ENCODE data around the gene COP1. TPM values are rescaled to one million over a fixed set of nuclear protein-coding genes. Genes with fewer than 3 reads are reported as not detected.
"Not testable (repeated sequence)": the region's sequence is repeated elsewhere in the genome, so short reads cannot be mapped to it uniquely, and the experiment has no call there.

Gene COP1
- total and polyA plus RNA-seq, 2 donors (not counting 1 experiment from before 2014, with no cell fraction given) = 18.7 to 68.5 TPM

GRCh38 chr1:176029155-176029554 lies 177.9 kb downstream of the COP1 start:
- Mint-ChIP-seq H3K27me3 (no peaks in the 10 kb centered on the region), H3K27ac (no peak overlapping the region), H3K4me3 (no peak overlapping the region), H3K4me1 (peaks cover 2% of the 10 kb centered on the region), H3K9me3 (ENCODE audit: insufficient read depth) (no peaks in the 10 kb centered on the region)
- TF ChIP-seq CTCF (IDR thresholded peaks at IDR 0.05) (no peak), EZH2 (IDR thresholded peaks at IDR 0.05; ENCODE audit: borderline replicate concordance, insufficient read depth, low read depth, low read length, poor library complexity, severe bottlenecking) (no peak)
- Histone ChIP-seq H3K27me3 (replicated peaks in 1 of 4; ENCODE audit: control extremely low read depth in 1 of 4, control insufficient read depth in 3 of 4, insufficient read depth in 4 of 4, low read length in 3 of 4) (no peaks in the 10 kb centered on the region), H3K27ac (ENCODE audit: low read length in 2 of 2) (no peak overlapping the region), H3K79me2 (ENCODE audit: control insufficient read depth, insufficient read depth, low read length) (peaks cover 4% of the 10 kb centered on the region), H3K9ac (ENCODE audit: low read length) (no peak overlapping the region), H3K9me3 (ENCODE audit: control extremely low read depth in 1 of 3, control insufficient read depth in 2 of 3, insufficient read depth in 1 of 3, low read length in 2 of 3) (peaks cover 0 to 1% (median 0%) of the 10 kb centered on the region in 3 donors), H4K20me1 (ENCODE audit: control insufficient read depth, insufficient read depth, low read length, poor library complexity, severe bottlenecking) (no peaks in the 10 kb centered on the region), H3K36me3 (replicated peaks in 1 of 2; ENCODE audit: control extremely low read depth in 1 of 2, control insufficient read depth in 1 of 2, extremely low read depth in 1 of 2, insufficient read depth in 2 of 2, low read length in 1 of 2) (peaks cover 3 to 21% of the 10 kb centered on the region in 2 experiments), H3K4me2 (replicated peaks; ENCODE audit: low read depth, low read length, poor library complexity, severe bottlenecking) (no peak overlapping the region), H2AFZ (ENCODE audit: insufficient read depth, low read depth, low read length, poor library complexity, severe bottlenecking) (no peak overlapping the region), H3K4me3 (ENCODE audit: control extremely low read depth in 1 of 5, extremely low read depth in 1 of 5, insufficient read depth in 1 of 5, low read depth in 2 of 5, low read length in 4 of 5) (no peak overlapping the region), H3K4me1 (ENCODE audit: control insufficient read depth in 2 of 2, insufficient read depth in 2 of 2, low read length in 2 of 2) (no peaks in the 10 kb centered on the region)
- ATAC-seq (ENCODE audit: low read depth) (no peak), DNase-seq (no peak)
- ChIA-PET POLR2A (no interaction called here), CTCF (no interaction called here)
- intact Hi-C loops (cut with micrococcal nuclease) = no loop called here

DNA sequence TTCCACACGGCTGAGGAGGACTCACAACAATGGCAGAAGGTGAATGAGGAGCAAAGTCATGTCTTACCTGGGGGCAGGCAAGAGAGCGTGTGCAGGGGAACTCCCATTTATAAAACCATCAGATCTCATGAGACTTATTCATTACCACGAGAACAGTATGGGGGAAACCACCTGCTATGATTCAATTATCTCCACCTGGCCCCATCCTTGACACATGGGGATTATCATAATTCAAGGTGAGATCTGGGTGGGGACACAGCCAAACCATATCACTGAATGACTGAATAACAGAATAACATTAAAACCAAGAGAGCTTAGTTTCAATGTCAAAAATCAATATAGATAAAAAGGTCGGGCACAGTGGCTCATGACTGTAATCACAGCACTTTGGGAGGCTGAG lies 179.2 kb downstream of the COP1 start:
- H2AFZ ChIP-seq (ENCODE audit: insufficient read depth, low read depth, low read length, poor library complexity, severe bottlenecking); H3K9ac ChIP-seq (ENCODE audit: low read length); H3K4me3 ChIP-seq (ENCODE audit: control extremely low read depth in 1 of 5, extremely low read depth in 1 of 5, insufficient read depth in 1 of 5, low read depth in 2 of 5, low read length in 4 of 5); ATAC-seq (ENCODE audit: low read depth); H3K4me2 ChIP-seq (replicated peaks; ENCODE audit: low read depth, low read length, poor library complexity, severe bottlenecking); H3K9me3 ChIP-seq (ENCODE audit: control extremely low read depth in 1 of 3, control insufficient read depth in 2 of 3, insufficient read depth in 1 of 3, low read length in 2 of 3); H3K27ac ChIP-seq (ENCODE audit: low read length in 2 of 2); H3K9me3 Mint-ChIP-seq (ENCODE audit: insufficient read depth); H3K27me3 ChIP-seq (replicated peaks in 1 of 4; ENCODE audit: control extremely low read depth in 1 of 4, control insufficient read depth in 3 of 4, insufficient read depth in 4 of 4, low read length in 3 of 4); H3K27me3 Mint-ChIP-seq; POLR2A ChIA-PET; intact Hi-C loops (cut with micrococcal nuclease); H3K27ac Mint-ChIP-seq; DNase-seq; H3K4me3 Mint-ChIP-seq; H3K4me1 Mint-ChIP-seq; H3K79me2 ChIP-seq (ENCODE audit: control insufficient read depth, insufficient read depth, low read length); H3K4me1 ChIP-seq (ENCODE audit: control insufficient read depth in 2 of 2, insufficient read depth in 2 of 2, low read length in 2 of 2); CTCF ChIA-PET; H4K20me1 ChIP-seq (ENCODE audit: control insufficient read depth, insufficient read depth, low read length, poor library complexity, severe bottlenecking): not testable (repeated sequence)
- WGBS (ENCODE audit: insufficient coverage) = no CpG with 5 or more reads among the region's 4 CpGs
- H3K36me3 ChIP-seq (replicated peaks in 1 of 2; ENCODE audit: control extremely low read depth in 1 of 2, control insufficient read depth in 1 of 2, extremely low read depth in 1 of 2, insufficient read depth in 2 of 2, low read length in 1 of 2) = peaks cover 3 to 20% of the 10 kb centered on the region in 2 experiments
